ENCODE data around the gene LIMS2. TPM values are rescaled to one million over a fixed set of nuclear protein-coding genes. Genes with fewer than 3 reads are reported as not detected.

LIMS2 gene
- total and polyA plus RNA-seq, 2 of the 8 experiments (the other 6 are each of a cell fraction or from before 2014, with no cell fraction given): 3.3 to 4.8 TPM

DNA sequence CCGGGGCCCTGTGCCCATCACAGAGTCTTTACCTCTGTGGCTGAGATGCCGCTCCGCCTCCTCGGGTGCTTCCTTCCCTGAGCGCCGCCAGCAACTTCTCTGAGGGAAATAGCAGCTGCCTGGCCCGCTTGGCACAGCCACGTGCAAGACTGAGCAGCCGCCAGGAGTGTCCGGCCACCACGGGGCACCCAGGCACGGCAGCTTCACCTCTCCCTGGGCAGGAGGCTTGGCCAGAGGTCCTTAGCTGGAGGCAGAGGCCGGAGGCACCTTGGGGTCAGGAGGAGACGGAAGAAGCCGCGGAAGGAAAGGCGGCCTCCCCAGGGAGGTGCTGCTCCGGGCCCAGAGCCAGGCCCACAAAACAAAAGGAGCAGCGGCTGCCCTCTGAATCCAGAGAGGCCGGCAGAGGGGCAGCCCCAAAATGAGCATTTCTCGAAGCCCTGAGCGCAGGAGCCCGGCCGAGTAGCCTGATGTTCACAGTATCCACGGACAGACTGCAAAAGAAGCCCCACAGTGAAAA lies 6.0 kb upstream of the LIMS2 start:
- ChIA-PET CTCF (ENCODE audit: partially characterized antibody) (interaction anchor here (1.8 to 6.0 kb wide), 3 partner anchors 14 to 41 kb away, joined by 5 to 40 read pairs (median 5); no protein-coding TSS in a partner anchor), POLR2A (ENCODE audit: partially characterized antibody) (interaction anchor here (1.0 to 1.1 kb wide), 2 partner anchors 21 to 24 kb away, joined by 3 to 4 read pairs; no protein-coding TSS in a partner anchor)
- FAIRE-seq (no peak), DNase-seq (ENCODE audit: low read depth in 1 of 2, low spot score in 2 of 2) (peak in 1 of 2 experiments; percentile 60)
- Histone ChIP-seq H3K9ac (replicated peaks in 1 of 4; ENCODE audit: extremely low read depth in 1 of 4, low read depth in 3 of 4, low read length in 3 of 4) (no peak overlapping the region), H3K4me2 (ENCODE audit: insufficient read depth in 1 of 2, low read depth in 2 of 2, low read length in 2 of 2) (no peak overlapping the region; a peak in 1 of 4 replicates), H2AK5ac (ENCODE audit: low read depth, low read length) (no peak overlapping the region), H3K27me3 (replicated peaks in 1 of 4; ENCODE audit: control insufficient read depth in 3 of 4, extremely low read depth in 1 of 4, insufficient read depth in 3 of 4, low read length in 3 of 4) (peaks cover 2 to 16% (median 9%) of the 10 kb centered on the region in 4 experiments), H3K36me3 (ENCODE audit: control insufficient read depth in 2 of 4, insufficient read depth in 4 of 4, low read length in 3 of 4) (no peaks in the 10 kb centered on the region), H4K20me1 (replicated peaks in 1 of 2; ENCODE audit: control insufficient read depth in 1 of 2, insufficient read depth in 2 of 2, low read length in 2 of 2) (no peaks in the 10 kb centered on the region), H3K79me1 (ENCODE audit: low read depth, low read length) (no peaks in the 10 kb centered on the region), H3K14ac (ENCODE audit: insufficient read length) (no peak overlapping the region), H4K8ac (ENCODE audit: extremely low read depth, insufficient read depth, low read length) (peak overlapping the region; percentile 75; the same call in 1 of the 2 replicates), H4K91ac (replicated peaks; ENCODE audit: insufficient read length, low read length) (no peak overlapping the region), H2BK12ac (ENCODE audit: low read depth, low read length) (0 out of 2 replicates have a peak overlapping the region, but pooled peaks have one; percentile 39), H4K5ac (ENCODE audit: insufficient read length, low read depth, low read length) (no peak overlapping the region), H2AFZ (ENCODE audit: low read length) (no peak overlapping the region), H2BK20ac (ENCODE audit: low read length) (no peak overlapping the region), H3K23ac (ENCODE audit: insufficient read length) (no peak overlapping the region), H3K27ac (ENCODE audit: low read depth, low read length) (no peak overlapping the region), H3K23me2 (ENCODE audit: low read depth, low read length) (no peaks in the 10 kb centered on the region), H2BK5ac (ENCODE audit: low read depth, low read length) (no peak overlapping the region), H3K4me3 (ENCODE audit: extremely low read depth in 1 of 4, insufficient read depth in 2 of 4, low read depth in 3 of 4, low read length in 4 of 4) (no peak overlapping the region), H3K4ac (replicated peaks; ENCODE audit: insufficient read length, low read depth, low read length) (peak overlapping the region; percentile 29), H3K56ac (replicated peaks; ENCODE audit: insufficient read length, low read depth, low read length) (no peak overlapping the region), H3K9me3 (ENCODE audit: insufficient read depth in 2 of 2, low read depth in 1 of 2, low read length in 1 of 2) (no peaks in the 10 kb centered on the region), H3K18ac (ENCODE audit: extremely low read depth, low read length) (no peak overlapping the region), H3K4me1 (replicated peaks in 1 of 4; ENCODE audit: control insufficient read depth in 3 of 4, insufficient read depth in 4 of 4, low read length in 3 of 4) (peaks cover 0 to 8% (median 0%) of the 10 kb centered on the region in 4 experiments; a peak in 2 of 7 replicates), H2BK120ac (replicated peaks; ENCODE audit: low read depth, low read length) (no peak overlapping the region), H3K79me2 (ENCODE audit: control insufficient read depth in 1 of 2, insufficient read depth in 2 of 2, low read length in 2 of 2) (no peaks in the 10 kb centered on the region), H2BK15ac (ENCODE audit: low read length) (no peak overlapping the region)
- TF ChIP-seq KDM4A (IDR thresholded peaks at IDR 0.05; ENCODE audit: low read depth, low read length, severe bottlenecking): no peak
- TF ChIP-seq RAD21 (IDR thresholded peaks at IDR 0.05 in 1 of 2, conservative IDR thresholded peaks at IDR 0.05 in 1 of 2; ENCODE audit: low read depth in 2 of 2, low read length in 2 of 2): no peak
- TF ChIP-seq PHF8 (conservative IDR thresholded peaks at IDR 0.05; ENCODE audit: low read depth, low read length): no peak
- TF ChIP-seq KDM5A (IDR thresholded peaks at IDR 0.05; ENCODE audit: low read length): no peak
- TF ChIP-seq SP1 (IDR thresholded peaks at IDR 0.05; ENCODE audit: low read depth, low read length): no peak
- no peak for TF ChIP-seq SP2 (IDR thresholded peaks at IDR 0.05; ENCODE audit: low read length)
- no peak for TF ChIP-seq JUND (IDR thresholded peaks at IDR 0.05; ENCODE audit: low read length)
- no peak for TF ChIP-seq SRF (IDR thresholded peaks at IDR 0.05; ENCODE audit: low read depth, low read length)
- no peak for TF ChIP-seq TCF12 (IDR thresholded peaks at IDR 0.05; ENCODE audit: low read depth, low read length)
- no peak for TF ChIP-seq TEAD4 (IDR thresholded peaks at IDR 0.05; ENCODE audit: low read depth, low read length)
- 81% methylated on average over 25 of the region's 25 CpGs; no CpG with 5 or more reads in 1 of the 2 experiments for WGBS, 2 experiments (ENCODE audit: extremely low coverage in 1 of 2, insufficient coverage in 1 of 2, insufficient read length in 1 of 2, insufficient replicate concordance in 2 of 2, low coverage in 1 of 2, low lambda C conversion rate in 2 of 2, missing lambda C conversion rate in 1 of 2)
